K562 (cell line): ENCODE results near the gene STX1A. TPM values are rescaled to one million over a fixed set of nuclear protein-coding genes. Genes with fewer than 3 reads are reported as not detected.

Experiments used
- ATAC-seq: fragments of 200-7000 bp; cut with Tn5 transposase; 3 replicates; pipeline ENCODE4 v1.9.1; 2020; ENCODE audit warnings: moderate library complexity
- BruUV-seq: library from RNA; stranded (reverse); fragments of 400-500 nt; replicated peaks from 2 replicates; lab custom pipeline; 2021; lab: Mats Ljungman, UMichigan
- CTCF ChIA-PET: fragments of 300-600 bp; formaldehyde crosslinking; extraction: SDS; loops from one replicate; lab custom pipeline; 2021; ENCODE audit warnings: low intra/inter-chr PET ratio; lab: Yijun Ruan, JAX
- POLR2A ChIA-PET: fragments of 300-600, 350-650 bp; sonication (Branson Sonifier 250); formaldehyde crosslinking; extraction: SDS; loops from one replicate; lab custom pipeline; 2021; ENCODE audit warnings: antibody characterized with exemption, inconsistent platforms; lab: Yijun Ruan, JAX
- DNase-seq, 4 experiments: peaks; one replicate each; pipeline versions ENCODE4 v3.0.0 to v3.0.0-alpha.2; 2011 to 2018; ENCODE audit warnings: low spot score in 3 of 4, mixed read lengths in 3 of 4; ENCODE audit errors: extremely low read depth in 1 of 4
- FAIRE-seq: peaks from 2 replicates; lab custom pipeline; 2011; peaks lifted over from hg19 to GRCh38; lab: Jason Lieb, UNC
- H2AFZ ChIP-seq: 2 replicates; pipeline ENCODE4 v1.6.0; 2011; ENCODE audit warnings: low read depth, low read length, control low read depth, inconsistent platforms
- H3K27ac ChIP-seq: fragments of 200-600 bp; 3 replicates; pipeline ENCODE4 v1.8.0; 2011; ENCODE audit warnings: low read depth, mild to moderate bottlenecking, control low read depth, inconsistent platforms, low read length, moderate library complexity, mixed read lengths; ENCODE audit errors: extremely low read depth
- H3K27me3 ChIP-seq, 2 experiments: fragments of 300-600 bp in 1 of 2; 2 replicates in 1 of 2; 3 replicates in 1 of 2; pipeline versions ENCODE4 v1.6.0 to v1.8.0; 2011; ENCODE audit warnings: inconsistent platforms in 2 of 2, low read length in 2 of 2, mild to moderate bottlenecking in 1 of 2, mixed read lengths in 1 of 2, moderate library complexity in 1 of 2; ENCODE audit not compliant: control insufficient read depth in 2 of 2, insufficient read depth in 2 of 2
- H3K36me3 ChIP-seq: fragments of 300-600 bp; 3 replicates; pipeline ENCODE4 v1.8.0; 2011; ENCODE audit warnings: mild to moderate bottlenecking, low read length, inconsistent platforms; ENCODE audit not compliant: control insufficient read depth, insufficient read depth
- H3K4me1 ChIP-seq, 2 experiments: fragments of 200-600 bp in 1 of 2; replicated peaks in 1 of 2; 2 replicates in 1 of 2; 3 replicates in 1 of 2; pipeline versions ENCODE4 v1.5.1 to v1.8.0; 2011; ENCODE audit warnings: inconsistent platforms in 2 of 2, low read length in 2 of 2, mild to moderate bottlenecking in 1 of 2, mixed read lengths in 1 of 2, moderate library complexity in 1 of 2; ENCODE audit not compliant: control insufficient read depth in 2 of 2, insufficient read depth in 2 of 2
- H3K4me2 ChIP-seq: 2 replicates; pipeline ENCODE4 v1.6.1; 2011; ENCODE audit warnings: low read length, control low read depth, inconsistent platforms, mixed read lengths; ENCODE audit not compliant: insufficient read depth
- H3K4me3 ChIP-seq: fragments of 200-600 bp; sonication (generic), shearing (Covaris generic); 2 replicates; pipeline ENCODE4 v1.5.1; 2016; ENCODE audit warnings: control low read depth, inconsistent platforms
- H3K79me2 ChIP-seq: fragments of 200-600 bp; 3 replicates; pipeline ENCODE4 v1.8.0; 2011; ENCODE audit warnings: low read length, inconsistent platforms; ENCODE audit not compliant: control insufficient read depth, insufficient read depth
- H3K9ac ChIP-seq, 2 experiments: 2 replicates each; pipeline versions ENCODE4 v1.6.0 to v1.6.1; 2011; ENCODE audit warnings: low read depth in 2 of 2, low read length in 2 of 2, control low read depth in 1 of 2, inconsistent platforms in 1 of 2, mild to moderate bottlenecking in 1 of 2, mixed read lengths in 1 of 2; ENCODE audit not compliant: insufficient read depth in 1 of 2
- H3K9me1 ChIP-seq: one replicate; pipeline ENCODE4 v1.6.0; 2011; ENCODE audit warnings: inconsistent platforms, mild to moderate bottlenecking, low read length, moderate library complexity; ENCODE audit not compliant: control insufficient read depth, insufficient read depth
- H3K9me3 ChIP-seq: replicated peaks from 2 replicates; pipeline ENCODE4 v1.5.1; 2011; ENCODE audit warnings: low read depth, low read length, inconsistent platforms; ENCODE audit not compliant: control insufficient read depth, insufficient read depth
- H4K20me1 ChIP-seq: replicated peaks from 2 replicates; pipeline ENCODE4 v1.6.1; 2011; ENCODE audit warnings: low read length, inconsistent platforms, mixed read lengths; ENCODE audit not compliant: control insufficient read depth, insufficient read depth
- ARID2 ChIP-seq: fragments of 450-650 bp; IDR thresholded peaks from 2 replicates; pipeline ENCODE4 v1.6.1; 2017; ENCODE audit warnings: antibody characterized with exemption, mild to moderate bottlenecking
- FOXJ2 ChIP-seq: fragments of 200-800 bp; sonication (Bioruptor generic); IDR thresholded peaks from 2 replicates; pipeline ENCODE4 v1.6.1; 2016; ENCODE audit warnings: missing genetic modification characterization, missing compliant biosample characterization
- MAZ ChIP-seq, 2 experiments: fragments of 450-650 bp in 1 of 2; sonication (generic) in 1 of 2; formaldehyde crosslinking; IDR thresholded peaks in 1 of 2; conservative IDR thresholded peaks in 1 of 2; 2 replicates each; pipeline versions ENCODE4 v1.4.0 to v1.5.0; 2020; ENCODE audit warnings: mild to moderate bottlenecking in 1 of 2, missing genetic modification reagents in 1 of 2
- MTA2 ChIP-seq: fragments of 450-650 bp; IDR thresholded peaks from 2 replicates; pipeline ENCODE4 v1.6.1; 2016; ENCODE audit warnings: low read depth
- NFE2 ChIP-seq: IDR thresholded peaks from 2 replicates; pipeline ENCODE4 v1.6.1; 2014; ENCODE audit warnings: antibody characterized with exemption, low read depth
- NRF1 ChIP-seq, 2 experiments: fragments of 450-650 bp; IDR thresholded peaks in 1 of 2; conservative IDR thresholded peaks in 1 of 2; 2 replicates each; pipeline ENCODE4 v1.6.1; 2014; ENCODE audit warnings: mild to moderate bottlenecking in 2 of 2
- PKNOX1 ChIP-seq: fragments of 450-650 bp; IDR thresholded peaks from 2 replicates; pipeline ENCODE4 v1.6.1; 2016
- RBM14 ChIP-seq: fragments of 200-400 bp; formaldehyde crosslinking; IDR thresholded peaks from 2 replicates; pipeline ENCODE4 v1.6.1; 2018; ENCODE audit warnings: low read depth, mild to moderate bottlenecking, low read length, moderate library complexity, borderline replicate concordance; ENCODE audit not compliant: insufficient read depth
- SIX5 ChIP-seq, 2 experiments: IDR thresholded peaks; 2 replicates each; pipeline ENCODE4 v1.6.1; 2011; ENCODE audit warnings: low read length in 2 of 2, borderline replicate concordance in 1 of 2, low read depth in 1 of 2, mild to moderate bottlenecking in 1 of 2, moderate library complexity in 1 of 2; ENCODE audit not compliant: insufficient read depth in 1 of 2
- SMAD2 ChIP-seq: fragments of 150-350 bp; IDR thresholded peaks from 2 replicates; pipeline ENCODE4 v1.6.1; 2014; ENCODE audit warnings: low read depth, mild to moderate bottlenecking, low read length
- TGIF2 ChIP-seq: sonication (generic); formaldehyde crosslinking; IDR thresholded peaks from 2 replicates; pipeline ENCODE4 v1.8.1; 2022; ENCODE audit warnings: mild to moderate bottlenecking, missing genetic modification reagents, moderate library complexity
- ZNF316 ChIP-seq: fragments of 450-650 bp; IDR thresholded peaks from 2 replicates; pipeline ENCODE4 v1.6.1; 2016
- ZNF449 ChIP-seq: fragments of 250-450 bp; sonication (Bioruptor Pico); IDR thresholded peaks from 2 replicates; pipeline ENCODE4 v1.8.0; 2022; ENCODE audit warnings: moderate library complexity, mild to moderate bottlenecking, inconsistent platforms
- ZNF511 ChIP-seq: sonication (generic); formaldehyde crosslinking; IDR thresholded peaks from 2 replicates; pipeline ENCODE4 v1.8.0; 2022; ENCODE audit warnings: mild to moderate bottlenecking, missing genetic modification reagents
- ZNF695 ChIP-seq: fragments of 450-650 bp; formaldehyde crosslinking; IDR thresholded peaks from 2 replicates; pipeline ENCODE4 v1.4.0; 2020; ENCODE audit warnings: mild to moderate bottlenecking, moderate library complexity
- WGBS: fragments of 100-300 bp; shearing (Covaris generic); methylation state at CpG from one replicate; pipeline ENCODE4 v1.1.6; 2016; ENCODE audit warnings: low coverage, mixed read lengths; ENCODE audit not compliant: insufficient coverage; ENCODE audit errors: missing lambda C conversion rate; 5-methylcytosine and 5-hydroxymethylcytosine counted together
- in situ Hi-C: fragments of 300-500 bp; cut with MboI; formaldehyde crosslinking; loops from 4 replicates; pipeline ENCODE4 v1.15.0; 2018; ENCODE audit warnings: inconsistent platforms, mixed read lengths
- intact Hi-C: fragments of 100-400 bp; cut with micrococcal nuclease; formaldehyde crosslinking; loops from 2 replicates; pipeline ENCODE4 v1.14.2; 2022
- polyA plus RNA-seq, 8 experiments: library from polyadenylated mRNA; depleted of rRNA in 4 of 8; stranded (reverse) in 5 of 8; unstranded in 3 of 8; fragments of >200 nt; fragmentation: Nextera tagmentation in 2 of 8; fragmentation: Illumina TruSeq in 1 of 8; extraction: Ambion mirVana in 2 of 8; extraction: Trizol in 1 of 8; gene quantifications; 2 replicates each; pipeline versions ENCODE4 v1.2.1 to v1.2.3, GENCODE V29; 2011 to 2014; ENCODE audit warnings: inconsistent platforms in 1 of 8, missing spikeins in 1 of 8
- total RNA-seq, 7 experiments: library from RNA; depleted of rRNA in 6 of 7; stranded (reverse); fragments of >200 nt in 6 of 7; fragmentation: Illumina TruSeq in 2 of 7; extraction: Trizol in 2 of 7; gene quantifications; 2 replicates each; pipeline versions ENCODE4 v1.2.1 to v1.2.3, GENCODE V29; 2011 to 2021; ENCODE audit warnings: low replicate concordance in 1 of 7
- TF ChIP-seq, protein P1 (sequence below): fragments of 250-450 bp; sonication (Bioruptor Pico); IDR thresholded peaks from 2 replicates; pipeline ENCODE4 v1.4.0; 2020; ENCODE audit warnings: mild to moderate bottlenecking, moderate library complexity

STX1A gene
- total and polyA plus RNA-seq, 9 of the 15 experiments (the other 6 are each of a cell fraction or from before 2014, with no cell fraction given), result 0.04 to 15.1 (median 6.3) TPM

- intact Hi-C loops, result loop anchor here (5.0 kb wide), 1 partner anchor 38 kb away; the partner anchor contains the start of gene STX1A
Measured at GRCh38 chr7:73679709-73680108, 39.8 kb downstream of the STX1A start.

More at GRCh38 chr7:73679709-73680108, 39.8 kb downstream of the STX1A start:
- in situ Hi-C loops, result no loop called here
- Histone ChIP-seq H3K9me1 (no peaks in the 10 kb centered on the region), H3K4me1 (peaks cover 34 to 35% of the 10 kb centered on the region in 2 experiments; a peak in 4 of 5 replicates), H3K4me3 (no peak overlapping the region), H4K20me1 (0 out of 2 replicates have a peak, but pooled peaks cover 7% of the 10 kb centered on the region), H2AFZ (no peak overlapping the region), H3K27me3 (no peaks in the 10 kb centered on the region), H3K9ac (peak overlapping the region; percentile 14 to 76; a peak in 3 of 4 replicates), H3K79me2 (peaks cover 60% of the 10 kb centered on the region), H3K4me2 (no peak overlapping the region; the same call in 1 of the 2 replicates), H3K36me3 (peaks cover 33% of the 10 kb centered on the region; the same call in 2 of the 3 replicates), H3K9me3 (no peaks in the 10 kb centered on the region), H3K27ac (peak overlapping the region; percentile 44; the same call in 2 of the 3 replicates)
- DNase-seq, result no peak
- FAIRE-seq, result no peak
- TF ChIP-seq ZNF695, result no peak
- no peak for TF ChIP-seq FOXJ2
- TF ChIP-seq NRF1 (conservative IDR thresholded peaks at IDR 0.05 in 1 of 2, IDR thresholded peaks at IDR 0.05 in 1 of 2), result no peak
- no peak for TF ChIP-seq MAZ (CRISPR knock-in tag; conservative IDR thresholded peaks at IDR 0.05 in 1 of 2, IDR thresholded peaks at IDR 0.05 in 1 of 2)
- TF ChIP-seq SMAD2, result no peak
- TF ChIP-seq SIX5 (IDR thresholded peaks at IDR 0.05; ENCODE audit: borderline replicate concordance in 1 of 2, insufficient read depth in 1 of 2, low read depth in 1 of 2, low read length in 2 of 2), result no peak
- TF ChIP-seq ZNF316, result peak; percentile 67
- no peak for TF ChIP-seq ARID2
- no peak for TF ChIP-seq RBM14
- peak; percentile 56; the same call in 1 of the 2 replicates for TF ChIP-seq ZNF511 (CRISPR knock-in tag)
- TF ChIP-seq, protein P1, sequence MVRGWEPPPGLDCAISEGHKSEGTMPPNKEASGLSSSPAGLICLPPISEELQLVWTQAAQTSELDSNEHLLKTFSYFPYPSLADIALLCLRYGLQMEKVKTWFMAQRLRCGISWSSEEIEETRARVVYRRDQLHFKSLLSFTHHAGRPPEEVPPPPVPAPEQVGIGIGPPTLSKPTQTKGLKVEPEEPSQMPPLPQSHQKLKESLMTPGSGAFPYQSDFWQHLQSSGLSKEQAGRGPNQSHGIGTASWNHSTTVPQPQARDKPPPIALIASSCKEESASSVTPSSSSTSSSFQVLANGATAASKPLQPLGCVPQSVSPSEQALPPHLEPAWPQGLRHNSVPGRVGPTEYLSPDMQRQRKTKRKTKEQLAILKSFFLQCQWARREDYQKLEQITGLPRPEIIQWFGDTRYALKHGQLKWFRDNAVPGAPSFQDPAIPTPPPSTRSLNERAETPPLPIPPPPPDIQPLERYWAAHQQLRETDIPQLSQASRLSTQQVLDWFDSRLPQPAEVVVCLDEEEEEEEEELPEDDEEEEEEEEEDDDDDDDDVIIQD (CRISPR knock-in tag), result no peak
- no peak for TF ChIP-seq PKNOX1
- no peak for TF ChIP-seq ZNF449 (CRISPR knock-in tag)
- no peak for TF ChIP-seq MTA2
- TF ChIP-seq TGIF2 (CRISPR knock-in tag), result no peak
- peak; percentile 21; the same call in 1 of the 2 replicates for TF ChIP-seq NFE2
- CTCF ChIA-PET, result no interaction called here
- POLR2A ChIA-PET, result interaction anchor here (1.4 kb wide), 1 partner anchor 73 kb away, joined by 5 read pairs; no protein-coding TSS in a partner anchor
- ATAC-seq, result no peak
- 84% methylated on average over 2 of the region's 2 CpGs for WGBS
- BruUV-seq, result no TSS peak
